Neural progenitor cell (in vitro differentiated cells): ENCODE data around the gene RASIP1. TPM values are rescaled to one million over a fixed set of nuclear protein-coding genes. Genes with fewer than 3 reads are reported as not detected.
A peak's percentile ranks its signal among the peaks of the same experiment; 100 is the strongest.

ENCODE experiments used
- DNase-seq: peaks from one replicate; pipeline ENCODE4 v3.0.0-alpha.2; 2016; ENCODE audit warnings: low spot score
- H2AFZ ChIP-seq: fragments of 200-600 bp; sonication (generic); replicated peaks from 2 replicates; pipeline ENCODE4 v1.6.1; 2016; ENCODE audit warnings: antibody characterized with exemption
- H3F3A ChIP-seq: fragments of 200-600 bp; sonication (generic); 2 replicates; pipeline ENCODE4 v1.6.1; 2016; ENCODE audit warnings: antibody characterized with exemption, low read depth
- H3K27ac ChIP-seq: fragments of 200-600 bp; sonication (generic); 2 replicates; pipeline ENCODE4 v1.5.1; 2016; ENCODE audit warnings: mild to moderate bottlenecking
- H3K27me3 ChIP-seq: fragments of 200-600 bp; sonication (generic); 2 replicates; pipeline ENCODE4 v1.6.1; 2016; ENCODE audit warnings: mild to moderate bottlenecking, moderate library complexity
- H3K36me3 ChIP-seq: fragments of 200-600 bp; sonication (generic); 2 replicates; pipeline ENCODE4 v1.5.1; 2016
- H3K4me1 ChIP-seq: fragments of 200-600 bp; sonication (generic); 2 replicates; pipeline ENCODE4 v1.6.1; 2016; ENCODE audit warnings: mixed run types
- H3K4me2 ChIP-seq: fragments of 200-600 bp; sonication (generic); 2 replicates; pipeline ENCODE4 v1.6.1; 2016
- H3K4me3 ChIP-seq: fragments of 200-600 bp; sonication (generic); 2 replicates; pipeline ENCODE4 v1.5.1; 2016
- H3K79me2 ChIP-seq: fragments of 200-600 bp; sonication (generic); 2 replicates; pipeline ENCODE4 v1.6.1; 2016; ENCODE audit warnings: low read depth
- H3K9ac ChIP-seq: fragments of 200-600 bp; sonication (generic); 2 replicates; pipeline ENCODE4 v1.6.1; 2016
- H3K9me3 ChIP-seq: fragments of 200-600 bp; sonication (generic); 2 replicates; pipeline ENCODE4 v1.5.1; 2016; ENCODE audit warnings: low read depth
- H4K20me1 ChIP-seq: fragments of 200-600 bp; sonication (generic); 2 replicates; pipeline ENCODE4 v1.6.1; 2016; ENCODE audit warnings: low read depth
- H3K27ac Mint-ChIP-seq: 3 replicates; pipeline ENCODE4 v1.8.0; 2021; ENCODE audit warnings: mixed read lengths
- H3K27me3 Mint-ChIP-seq: 2 replicates; pipeline ENCODE4 v1.8.0; 2022; ENCODE audit warnings: low read depth, mild to moderate bottlenecking, inconsistent platforms, moderate library complexity, mixed read lengths; ENCODE audit not compliant: insufficient read depth
- H3K36me3 Mint-ChIP-seq: 3 replicates; pipeline ENCODE4 v1.8.0; 2021; ENCODE audit warnings: mixed read lengths
- H3K4me1 Mint-ChIP-seq: 3 replicates; pipeline ENCODE4 v1.8.0; 2021; ENCODE audit warnings: mixed read lengths
- H3K4me3 Mint-ChIP-seq: 3 replicates; pipeline ENCODE4 v1.8.0; 2021; ENCODE audit warnings: mild to moderate bottlenecking, moderate library complexity, mixed read lengths
- H3K9me3 Mint-ChIP-seq: 3 replicates; pipeline ENCODE4 v1.8.0; 2020; ENCODE audit warnings: mixed read lengths
- CTCF ChIP-seq: fragments of 200-600 bp; sonication (generic); IDR thresholded peaks from 2 replicates; pipeline ENCODE4 v1.5.1; 2017; ENCODE audit warnings: antibody characterized with exemption, mild to moderate bottlenecking
- EZH2 ChIP-seq: fragments of 200-600 bp; sonication (generic); IDR thresholded peaks from 2 replicates; pipeline ENCODE4 v1.6.1; 2017; ENCODE audit warnings: antibody characterized with exemption, mild to moderate bottlenecking, moderate library complexity
- EZH2phosphoT487 ChIP-seq: fragments of 200-600 bp; sonication (generic); IDR thresholded peaks from 2 replicates; pipeline ENCODE4 v1.6.1; 2017; ENCODE audit warnings: antibody characterized with exemption
- total RNA-seq: library from RNA; depleted of rRNA; stranded (reverse); fragments of >200 nt; gene quantifications from 2 replicates; pipeline ENCODE4 v1.2.3, GENCODE V29; 2015; ENCODE audit warnings: low replicate concordance

RASIP1 gene
- total RNA-seq, 1 donor from 2014 or later = 0.86 TPM

- Histone ChIP-seq H3K4me3 (peak within 1 kb of the TSS; percentile 63), H3K27ac (no peak within 1 kb of the TSS), H3F3A (peaks cover 18% of the 10 kb centered on the region), H4K20me1 (no peaks in the 10 kb centered on the region), H3K79me2 (peaks cover 13% of the 10 kb centered on the region), H3K36me3 (no peaks in the 10 kb centered on the region), H2AFZ (peak within 1 kb of the TSS; percentile 84), H3K9me3 (no peaks in the 10 kb centered on the region), H3K27me3 (no peaks in the 10 kb centered on the region), H3K9ac (no peak within 1 kb of the TSS), H3K4me1 (no peaks in the 10 kb centered on the region), H3K4me2 (peak within 1 kb of the TSS; percentile 76)
- DNase-seq = peak; percentile 91
- Mint-ChIP-seq H3K36me3 (peaks cover 4% of the 10 kb centered on the region), H3K4me1 (peaks cover 13% of the 10 kb centered on the region), H3K9me3 (peaks cover 7% of the 10 kb centered on the region), H3K4me3 (peak within 1 kb of the TSS; percentile 77), H3K27me3 (peaks cover 29% of the 10 kb centered on the region), H3K27ac (peak within 1 kb of the TSS; percentile 54)
- TF ChIP-seq EZH2 = no peak
- TF ChIP-seq CTCF = no peak
- no peak for TF ChIP-seq EZH2phosphoT487
Observed at GRCh38 chr19:48746738-48747575, 6.5 kb upstream of the RASIP1 start, which contains the start of gene IZUMO1. Gene IZUMO1, minus strand, starts transcription at chr19:48746909. Its CDS starts 1,050 bp downstream, at chr19:48745859.

- no peaks in the 10 kb centered on the region for H3K9me3 ChIP-seq
- DNase-seq = no peak
- H3K36me3 ChIP-seq = no peaks in the 10 kb centered on the region
- Mint-ChIP-seq H3K27me3 (peaks cover 25% of the 10 kb centered on the region), H3K4me1 (peaks cover 17% of the 10 kb centered on the region), H3K36me3 (peaks cover 4% of the 10 kb centered on the region), H3K4me3 (peak overlapping the region; percentile 52), H3K9me3 (peaks cover 7% of the 10 kb centered on the region), H3K27ac (peak overlapping the region; percentile 54)
- H3K4me1 ChIP-seq = no peaks in the 10 kb centered on the region
- peaks cover 4% of the 10 kb centered on the region for H3K79me2 ChIP-seq
- no peak overlapping the region for H3K27ac ChIP-seq
- peaks cover 21% of the 10 kb centered on the region for H3F3A ChIP-seq
- TF ChIP-seq EZH2 = no peak
- TF ChIP-seq EZH2phosphoT487 = no peak
- TF ChIP-seq CTCF = no peak
- no peak overlapping the region for H3K4me2 ChIP-seq
- no peak overlapping the region for H3K9ac ChIP-seq
- H3K4me3 ChIP-seq = no peak overlapping the region
- no peak overlapping the region for H2AFZ ChIP-seq
- H4K20me1 ChIP-seq = no peaks in the 10 kb centered on the region
- peaks cover 5% of the 10 kb centered on the region for H3K27me3 ChIP-seq
Observed at GRCh38 chr19:48746110-48746509, 5.7 kb upstream of the RASIP1 start.

GRCh38 chr19:48745208-48745995 lies 5.0 kb upstream of the RASIP1 start:
- Histone ChIP-seq H3K36me3 (no peaks in the 10 kb centered on the region), H3K9me3 (no peaks in the 10 kb centered on the region), H3K4me3 (no peak overlapping the region), H3K4me2 (no peak overlapping the region), H4K20me1 (no peaks in the 10 kb centered on the region), H3K4me1 (no peaks in the 10 kb centered on the region), H3F3A (peaks cover 26% of the 10 kb centered on the region), H3K27me3 (peaks cover 12% of the 10 kb centered on the region), H2AFZ (no peak overlapping the region), H3K27ac (no peak overlapping the region), H3K79me2 (no peaks in the 10 kb centered on the region), H3K9ac (no peak overlapping the region)
- H3K27me3 Mint-ChIP-seq = peaks cover 25% of the 10 kb centered on the region
- H3K4me3 Mint-ChIP-seq = no peak overlapping the region
- H3K4me1 Mint-ChIP-seq = peaks cover 15% of the 10 kb centered on the region
- TF ChIP-seq CTCF = no peak
- no peak for TF ChIP-seq EZH2
- TF ChIP-seq EZH2phosphoT487 = no peak
- DNase-seq = peak; percentile 84
- peaks cover 7% of the 10 kb centered on the region for H3K9me3 Mint-ChIP-seq
- no peak overlapping the region for H3K27ac Mint-ChIP-seq
- peaks cover 4% of the 10 kb centered on the region for H3K36me3 Mint-ChIP-seq
